Stimulated activated CD8-positive, alpha-beta memory T cell treated with anti-CD3 and anti-CD28 coated beads, Interleukin-15, amount 100 ng/mL, for 48 hours (primary cell): ENCODE results near the gene TFDP1.

Experiments used
- DNase-seq, 2 donors: peaks; one replicate each; pipeline ENCODE4 v3.0.0-alpha.2; 2020; ENCODE audit warnings: low read depth in 2 of 2

The TFDP1 gene

GRCh38 chr13:113598081-113598410, 13.5 kb downstream of the TFDP1 start:
- DNase-seq, result no peak

- no peak for DNase-seq
Measured at GRCh38 chr13:113598481-113598880, 13.9 kb downstream of the TFDP1 start.

- no peak for DNase-seq
Measured at GRCh38 chr13:113599391-113599790, 14.8 kb downstream of the TFDP1 start.

DNA sequence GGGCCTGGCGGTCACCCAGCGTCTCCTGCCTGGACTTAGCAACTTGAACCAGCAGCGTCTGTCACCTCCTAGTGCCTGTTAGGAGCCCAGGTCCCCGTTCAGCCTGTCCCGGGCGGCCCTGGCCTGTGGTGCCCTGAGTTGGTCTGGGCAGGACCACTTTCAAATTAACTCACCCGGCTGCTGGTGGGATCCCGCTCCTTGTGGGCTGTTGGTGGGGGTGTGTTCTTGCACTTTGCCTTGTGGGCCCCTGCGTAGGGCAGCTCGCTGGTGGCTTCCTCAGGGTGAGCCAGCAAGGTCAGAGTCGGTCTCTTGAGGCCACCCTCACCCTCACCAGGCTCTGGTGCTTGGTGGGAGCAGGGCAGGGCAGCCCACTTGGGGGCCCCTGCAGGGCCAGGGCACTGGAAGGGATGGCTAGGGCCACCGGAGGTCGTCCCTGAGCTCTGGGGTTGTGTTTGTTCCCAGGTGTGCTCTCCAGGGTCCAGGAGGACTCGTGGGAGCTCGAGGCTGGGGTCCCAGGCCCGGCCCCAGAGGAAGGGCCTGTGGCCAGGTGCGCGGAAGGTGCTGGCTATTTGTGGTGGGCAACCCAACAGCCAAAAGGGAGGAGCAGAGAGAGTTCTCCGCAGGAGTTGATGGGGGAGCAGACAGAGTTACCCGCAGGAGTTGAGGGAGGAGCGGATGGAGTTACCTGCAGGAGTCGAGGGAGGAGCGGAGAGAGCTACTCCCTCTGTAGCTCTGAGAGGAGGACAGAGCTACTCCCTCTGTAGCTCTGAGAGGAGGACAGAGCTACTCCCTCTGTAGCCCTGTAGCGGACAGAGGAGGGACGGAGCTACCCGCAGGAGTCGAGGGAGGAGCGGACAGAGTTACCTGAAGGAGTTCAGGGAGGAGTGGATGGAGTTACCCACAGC, 16.9 kb downstream of the TFDP1 start:
- DNase-seq, result no peak

- no peak for DNase-seq
Measured at GRCh38 chr13:113602291-113602988, 17.9 kb downstream of the TFDP1 start.

DNA sequence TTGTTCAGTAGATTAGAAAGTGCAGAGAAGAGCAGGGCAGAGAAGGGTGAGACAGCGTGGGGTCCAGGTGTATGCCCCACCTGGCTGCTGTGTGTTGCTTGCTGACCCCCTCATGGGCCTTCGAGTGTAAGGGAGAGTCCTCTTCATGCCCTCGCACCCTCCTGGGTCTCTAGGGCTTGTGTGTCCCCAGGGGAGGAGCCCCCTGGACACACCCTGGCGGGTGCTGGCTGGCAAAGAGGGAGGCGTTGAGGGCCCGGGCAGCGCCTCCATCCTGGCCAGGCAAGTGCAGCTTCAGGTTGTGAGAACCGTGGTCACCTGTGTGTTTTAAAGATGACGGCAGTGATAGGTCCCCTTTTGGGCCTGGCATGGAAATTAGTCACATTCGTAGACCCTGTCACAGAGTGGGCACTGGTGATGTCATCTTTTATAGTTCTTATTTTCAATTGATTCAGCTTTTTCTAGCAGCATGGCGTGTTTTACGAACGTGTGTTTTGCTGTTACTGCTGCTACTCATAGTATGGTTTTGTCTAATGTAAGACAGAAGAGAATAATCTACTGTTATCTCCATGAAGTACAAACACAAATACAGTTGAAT, 18.7 kb downstream of the TFDP1 start:
- no peak for DNase-seq

GRCh38 chr13:113604186-113604585, 19.6 kb downstream of the TFDP1 start:
- DNase-seq, result no peak

- no peak for DNase-seq
Measured at GRCh38 chr13:113605461-113605860, 20.9 kb downstream of the TFDP1 start.

GRCh38 chr13:113605866-113606438, 21.4 kb downstream of the TFDP1 start:
- DNase-seq, result no peak

GRCh38 chr13:113607056-113607888, 22.7 kb downstream of the TFDP1 start:
- DNase-seq, result no peak

DNA sequence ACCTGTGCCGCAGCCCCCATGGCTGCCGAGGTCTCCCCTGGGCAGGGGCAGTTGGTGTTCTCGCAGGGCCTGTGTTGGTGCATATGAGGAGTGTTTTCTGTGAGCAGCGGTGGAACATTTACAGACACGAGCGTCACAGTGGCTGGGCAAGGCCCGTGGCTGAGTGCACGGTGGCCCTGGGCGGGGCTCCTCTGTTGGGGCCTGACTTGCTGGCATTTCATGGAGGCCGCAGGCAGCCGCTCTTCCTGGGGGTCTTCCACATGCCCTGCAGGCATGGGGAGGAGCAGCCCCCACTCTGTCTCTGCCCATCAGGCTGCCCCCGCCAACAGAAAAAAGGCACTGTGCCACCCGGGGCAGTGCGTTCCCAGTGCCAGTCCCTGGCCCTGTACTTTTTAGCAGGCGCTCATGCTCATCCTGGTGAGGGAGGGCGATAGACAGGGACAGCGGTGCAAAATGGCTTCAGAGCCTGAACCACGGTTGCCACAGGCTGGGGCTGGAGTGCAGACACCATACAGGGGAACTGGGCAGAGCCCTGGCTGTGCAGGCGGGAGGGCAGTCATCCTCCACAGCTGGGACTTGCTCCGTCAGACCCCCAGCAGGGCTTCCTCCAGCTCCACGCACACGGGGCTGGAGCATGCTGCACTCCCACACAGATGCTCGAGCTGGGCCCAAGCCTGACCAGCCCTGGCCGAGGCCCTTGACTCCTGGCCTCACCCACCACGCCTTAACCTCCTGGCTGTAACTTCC, 23.5 kb downstream of the TFDP1 start:
- DNase-seq, result no peak

GRCh38 chr13:113608967-113609533, 24.5 kb downstream of the TFDP1 start:
- DNase-seq, result no peak

DNA sequence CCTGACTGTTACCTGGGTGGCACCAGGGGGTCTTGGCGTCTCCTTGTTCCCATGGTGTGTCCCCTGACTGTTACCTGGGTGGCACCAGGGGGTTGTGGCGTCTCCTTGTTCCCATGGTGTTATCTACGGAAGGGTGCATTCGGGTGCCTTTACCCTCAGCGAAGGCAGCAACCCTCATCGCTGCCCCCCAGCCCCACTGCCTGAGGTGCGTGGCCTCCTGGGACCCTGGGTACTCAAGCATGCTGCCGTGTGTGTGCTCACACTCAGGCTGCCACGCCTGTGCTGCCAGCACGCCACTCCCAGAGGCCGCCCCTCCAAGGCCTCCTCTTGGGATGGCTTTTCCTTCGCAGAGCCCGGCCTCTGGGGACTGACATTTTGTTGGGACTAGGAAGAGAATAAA, 25.1 kb downstream of the TFDP1 start:
- DNase-seq, result no peak

DNA sequence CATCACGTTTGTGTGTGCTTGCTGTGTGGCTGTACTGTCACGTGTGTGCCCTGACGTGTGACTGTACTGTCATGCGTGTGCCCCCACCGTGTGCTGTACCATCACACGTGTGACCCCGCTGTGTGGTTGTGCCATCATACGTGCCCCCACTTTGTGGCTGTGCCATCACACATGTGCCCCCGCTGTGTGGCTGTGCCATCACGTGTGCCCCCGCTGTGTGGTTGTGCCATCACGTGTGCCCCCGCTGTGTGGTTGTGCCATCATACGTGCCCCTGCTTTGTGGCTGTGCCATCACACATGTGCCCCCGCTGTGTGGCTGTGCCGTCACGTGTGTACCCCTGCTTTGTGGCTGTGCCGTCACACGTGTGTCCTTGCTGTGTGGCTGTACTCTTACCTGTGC, 25.7 kb downstream of the TFDP1 start:
- no peak for DNase-seq

DNA sequence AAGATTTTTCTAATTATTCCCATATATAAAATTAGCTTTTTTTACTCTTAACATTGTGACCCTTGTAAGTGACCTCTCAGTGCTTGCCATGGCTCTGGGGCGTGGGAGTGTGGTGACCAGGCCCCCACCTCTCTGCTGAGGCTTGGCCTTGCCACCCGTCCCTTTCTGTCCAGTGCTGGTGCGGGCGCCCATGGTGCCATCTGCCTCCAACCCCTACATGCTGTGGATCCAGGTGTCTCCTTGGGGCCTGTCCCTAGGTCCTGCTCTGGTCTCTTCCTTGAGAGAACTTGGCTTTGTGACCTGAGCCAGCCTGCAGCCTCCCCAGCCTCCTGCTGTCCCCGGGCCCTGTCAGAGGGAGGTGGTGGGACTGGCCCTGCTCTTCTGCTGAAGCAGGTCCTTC, 27.4 kb downstream of the TFDP1 start:
- no peak for DNase-seq

GRCh38 chr13:113612607-113613006, 28.1 kb downstream of the TFDP1 start:
- no peak for DNase-seq

DNA sequence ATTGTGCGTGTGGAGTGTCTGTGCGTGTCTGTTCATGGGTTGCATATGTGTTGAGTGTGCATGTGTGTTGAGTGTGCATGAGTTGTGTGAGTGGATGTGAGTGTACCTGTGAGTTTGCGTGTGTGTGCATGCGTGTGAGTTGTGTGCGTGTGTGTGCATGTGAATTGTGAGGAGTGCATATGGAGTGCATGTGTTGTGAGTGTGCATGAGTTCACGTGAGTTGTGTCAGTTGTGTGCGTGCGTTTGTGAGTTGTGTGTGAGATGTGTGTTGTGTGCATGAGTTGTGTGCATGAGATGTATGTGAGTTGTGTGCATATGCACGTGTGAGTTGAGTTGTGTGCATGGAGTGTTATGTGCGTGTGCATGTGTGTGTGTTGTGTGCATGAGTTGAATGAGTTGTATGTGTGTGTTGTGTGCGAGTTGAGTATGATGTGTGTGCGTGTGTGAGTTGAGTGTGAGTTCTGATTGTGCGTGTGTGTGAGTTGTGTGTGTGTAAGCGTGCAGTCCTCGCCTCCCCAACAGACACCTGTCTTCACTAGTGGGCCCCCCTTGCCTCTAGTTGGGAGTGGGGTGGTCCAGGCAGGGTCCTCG, 29.3 kb downstream of the TFDP1 start:
- DNase-seq, result no peak

- DNase-seq, result no peak
Measured at GRCh38 chr13:113616281-113616906, 31.8 kb downstream of the TFDP1 start.

- no peak for DNase-seq
Measured at GRCh38 chr13:113616991-113617749, 32.6 kb downstream of the TFDP1 start.
